ENCODE data around the gene DNAJC1.

The DNAJC1 gene

GRCh38 chr10:21954690-21955089 is 48.8 kb downstream of the DNAJC1 start:
- no peaks in the 10 kb centered on the region for H3K36me3 Mint-ChIP-seq
- no peak overlapping the region for H3K4me3 Mint-ChIP-seq
- no peaks in the 10 kb centered on the region for H3K9me3 Mint-ChIP-seq (ENCODE audit: low read depth)

GRCh38 chr10:21954132-21954531 is 49.4 kb downstream of the DNAJC1 start:
- H3K4me3 Mint-ChIP-seq = no peak overlapping the region
- no peaks in the 10 kb centered on the region for H3K27me3 Mint-ChIP-seq
- H3K9me3 Mint-ChIP-seq (ENCODE audit: low read depth) = no peaks in the 10 kb centered on the region
- H3K36me3 Mint-ChIP-seq = no peaks in the 10 kb centered on the region
- H3K27ac Mint-ChIP-seq = no peak overlapping the region
- no peaks in the 10 kb centered on the region for H3K4me1 Mint-ChIP-seq (ENCODE audit: low read depth)

More at GRCh38 chr10:21954690-21955089, 48.8 kb downstream of the DNAJC1 start:
- H3K4me1 Mint-ChIP-seq (ENCODE audit: low read depth) = no peaks in the 10 kb centered on the region
- H3K27me3 Mint-ChIP-seq = no peaks in the 10 kb centered on the region
- no peak overlapping the region for H3K27ac Mint-ChIP-seq

GRCh38 chr10:21953585-21954057 is 49.9 kb downstream of the DNAJC1 start:
- Mint-ChIP-seq H3K27ac (no peak overlapping the region), H3K4me3 (no peak overlapping the region), H3K9me3 (ENCODE audit: low read depth) (no peaks in the 10 kb centered on the region), H3K36me3 (no peaks in the 10 kb centered on the region), H3K27me3 (no peaks in the 10 kb centered on the region), H3K4me1 (ENCODE audit: low read depth) (no peaks in the 10 kb centered on the region)

- H3K4me1 Mint-ChIP-seq (ENCODE audit: low read depth) = no peaks in the 10 kb centered on the region
- no peak overlapping the region for H3K4me3 Mint-ChIP-seq
- H3K27ac Mint-ChIP-seq = no peak overlapping the region
- H3K36me3 Mint-ChIP-seq = no peaks in the 10 kb centered on the region
- H3K27me3 Mint-ChIP-seq = no peaks in the 10 kb centered on the region
- no peaks in the 10 kb centered on the region for H3K9me3 Mint-ChIP-seq (ENCODE audit: low read depth)
These were observed 53.0 kb downstream of the DNAJC1 start for GRCh38 chr10:21950566-21950965.

- peaks cover 5% of the 10 kb centered on the region for H3K4me1 Mint-ChIP-seq (ENCODE audit: low read depth)
- H3K27ac Mint-ChIP-seq = no peak overlapping the region
- no peaks in the 10 kb centered on the region for H3K36me3 Mint-ChIP-seq
These were observed 56.6 kb downstream of the DNAJC1 start for GRCh38 chr10:21946946-21947345.

GRCh38 chr10:21944727-21945386 is 58.7 kb downstream of the DNAJC1 start:
- peaks cover 5% of the 10 kb centered on the region for H3K4me1 Mint-ChIP-seq (ENCODE audit: low read depth)
- H3K27ac Mint-ChIP-seq = no peak overlapping the region
- H3K4me3 Mint-ChIP-seq = no peak overlapping the region

More at GRCh38 chr10:21946946-21947345, 56.6 kb downstream of the DNAJC1 start:
- Mint-ChIP-seq H3K27me3 (no peaks in the 10 kb centered on the region), H3K4me3 (no peak overlapping the region), H3K9me3 (ENCODE audit: low read depth) (no peaks in the 10 kb centered on the region)

GRCh38 chr10:21943633-21944265 is 59.8 kb downstream of the DNAJC1 start:
- no peak overlapping the region for H3K27ac Mint-ChIP-seq
- no peaks in the 10 kb centered on the region for H3K9me3 Mint-ChIP-seq (ENCODE audit: low read depth)
- peaks cover 5% of the 10 kb centered on the region for H3K4me1 Mint-ChIP-seq (ENCODE audit: low read depth)
- H3K4me3 Mint-ChIP-seq = no peak overlapping the region
- H3K36me3 Mint-ChIP-seq = peaks cover 2% of the 10 kb centered on the region
- no peaks in the 10 kb centered on the region for H3K27me3 Mint-ChIP-seq

More at GRCh38 chr10:21944727-21945386, 58.7 kb downstream of the DNAJC1 start:
- no peaks in the 10 kb centered on the region for H3K36me3 Mint-ChIP-seq
- no peaks in the 10 kb centered on the region for H3K27me3 Mint-ChIP-seq
- no peaks in the 10 kb centered on the region for H3K9me3 Mint-ChIP-seq (ENCODE audit: low read depth)

- Mint-ChIP-seq H3K36me3 (peaks cover 22% of the 10 kb centered on the region), H3K4me1 (ENCODE audit: low read depth) (no peaks in the 10 kb centered on the region), H3K27me3 (no peaks in the 10 kb centered on the region), H3K9me3 (ENCODE audit: low read depth) (peaks cover 17% of the 10 kb centered on the region), H3K4me3 (no peak overlapping the region), H3K27ac (no peak overlapping the region)
These were observed 68.0 kb downstream of the DNAJC1 start for GRCh38 chr10:21935439-21936023.

- H3K9me3 Mint-ChIP-seq (ENCODE audit: low read depth) = peaks cover 17% of the 10 kb centered on the region
- H3K36me3 Mint-ChIP-seq = peaks cover 22% of the 10 kb centered on the region
- H3K27me3 Mint-ChIP-seq = no peaks in the 10 kb centered on the region
- no peaks in the 10 kb centered on the region for H3K4me1 Mint-ChIP-seq (ENCODE audit: low read depth)
- H3K4me3 Mint-ChIP-seq = no peak overlapping the region
- H3K27ac Mint-ChIP-seq = no peak overlapping the region
These were observed 69.2 kb downstream of the DNAJC1 start for GRCh38 chr10:21934307-21934706.

- Mint-ChIP-seq H3K4me1 (ENCODE audit: low read depth) (no peaks in the 10 kb centered on the region), H3K36me3 (peaks cover 4% of the 10 kb centered on the region), H3K27me3 (no peaks in the 10 kb centered on the region), H3K27ac (no peak overlapping the region), H3K4me3 (no peak overlapping the region), H3K9me3 (ENCODE audit: low read depth) (no peaks in the 10 kb centered on the region)
These were observed 74.5 kb downstream of the DNAJC1 start for GRCh38 chr10:21929070-21929469.

- Mint-ChIP-seq H3K27me3 (no peaks in the 10 kb centered on the region), H3K27ac (no peak overlapping the region), H3K4me1 (ENCODE audit: low read depth) (no peaks in the 10 kb centered on the region), H3K4me3 (no peak overlapping the region), H3K36me3 (peaks cover 4% of the 10 kb centered on the region), H3K9me3 (ENCODE audit: low read depth) (no peaks in the 10 kb centered on the region)
These were observed 75.7 kb downstream of the DNAJC1 start for GRCh38 chr10:21927631-21928353.

- H3K4me3 Mint-ChIP-seq = no peak overlapping the region
- H3K9me3 Mint-ChIP-seq (ENCODE audit: low read depth) = no peaks in the 10 kb centered on the region
These were observed 76.6 kb downstream of the DNAJC1 start for GRCh38 chr10:21926949-21927348.

GRCh38 chr10:21926358-21926925 is 77.1 kb downstream of the DNAJC1 start:
- H3K27me3 Mint-ChIP-seq = no peaks in the 10 kb centered on the region
- no peaks in the 10 kb centered on the region for H3K9me3 Mint-ChIP-seq (ENCODE audit: low read depth)
- no peak overlapping the region for H3K27ac Mint-ChIP-seq
- no peaks in the 10 kb centered on the region for H3K4me1 Mint-ChIP-seq (ENCODE audit: low read depth)
- peaks cover 4% of the 10 kb centered on the region for H3K36me3 Mint-ChIP-seq
- H3K4me3 Mint-ChIP-seq = no peak overlapping the region

More at GRCh38 chr10:21926949-21927348, 76.6 kb downstream of the DNAJC1 start:
- H3K27me3 Mint-ChIP-seq = no peaks in the 10 kb centered on the region
- no peaks in the 10 kb centered on the region for H3K4me1 Mint-ChIP-seq (ENCODE audit: low read depth)
- no peak overlapping the region for H3K27ac Mint-ChIP-seq
- peaks cover 4% of the 10 kb centered on the region for H3K36me3 Mint-ChIP-seq

GRCh38 chr10:21925851-21926250 is 77.7 kb downstream of the DNAJC1 start:
- Mint-ChIP-seq H3K4me1 (ENCODE audit: low read depth) (no peaks in the 10 kb centered on the region), H3K27ac (no peak overlapping the region), H3K9me3 (ENCODE audit: low read depth) (no peaks in the 10 kb centered on the region), H3K4me3 (no peak overlapping the region), H3K36me3 (peaks cover 6% of the 10 kb centered on the region), H3K27me3 (no peaks in the 10 kb centered on the region)
